Caco-2 (cell line): ENCODE results near the gene CEP192. TPM values are rescaled to one million over a fixed set of nuclear protein-coding genes. Genes with fewer than 3 reads are reported as not detected.

Source experiments
- BruUV-seq: library from RNA; stranded (reverse); fragments of 400-500 nt; replicated peaks from 2 replicates; lab custom pipeline; 2021; lab: Mats Ljungman, UMichigan
- CTCF ChIA-PET: fragments of 300-600 bp; sonication (Branson Sonifier 250); formaldehyde crosslinking; loops from one replicate; lab custom pipeline; 2022; ENCODE audit warnings: antibody characterized with exemption; lab: Charles Lee
- POLR2A ChIA-PET: fragments of 300-600 bp; sonication (Branson Sonifier 250); formaldehyde crosslinking; loops from one replicate; lab custom pipeline; 2022; ENCODE audit warnings: antibody characterized with exemption; lab: Charles Lee
- DNase-seq, 2 experiments: peaks; one replicate each; pipeline versions ENCODE4 v3.0.0 to v3.0.0-alpha.2; 2020 to 2022
- H3K27me3 ChIP-seq: replicated peaks from 2 replicates; pipeline ENCODE4 v1.6.0; 2011; ENCODE audit warnings: low read length; ENCODE audit not compliant: control insufficient read depth, insufficient read depth
- H3K36me3 ChIP-seq: 2 replicates; pipeline ENCODE4 v1.5.1; 2011; ENCODE audit warnings: low read length; ENCODE audit not compliant: control insufficient read depth, insufficient read depth
- H3K4me1 ChIP-seq: fragments of 250-450 bp; sonication (Bioruptor Pico); 2 replicates; pipeline ENCODE4 v1.5.1; 2020; ENCODE audit warnings: mild to moderate bottlenecking
- H3K4me3 ChIP-seq: 2 replicates; pipeline ENCODE4 v1.5.1; 2011; ENCODE audit warnings: low read depth, mild to moderate bottlenecking, control low read depth, low read length
- H3K9me3 ChIP-seq: fragments of 250-450 bp; sonication (Bioruptor Pico); 2 replicates; pipeline ENCODE4 v1.5.1; 2020; ENCODE audit warnings: mild to moderate bottlenecking, moderate library complexity
- H3K27ac Mint-ChIP-seq: one replicate; pipeline ENCODE4 v1.8.0; 2022; ENCODE audit warnings: mixed read lengths; ENCODE audit not compliant: unreplicated experiment
- H3K27me3 Mint-ChIP-seq: one replicate; pipeline ENCODE4 v1.8.0; 2022; ENCODE audit warnings: mixed read lengths; ENCODE audit not compliant: insufficient read depth, unreplicated experiment
- H3K36me3 Mint-ChIP-seq: one replicate; pipeline ENCODE4 v1.8.0; 2022; ENCODE audit warnings: mild to moderate bottlenecking, mixed read lengths; ENCODE audit not compliant: insufficient read depth, unreplicated experiment
- H3K4me1 Mint-ChIP-seq: one replicate; pipeline ENCODE4 v1.8.0; 2022; ENCODE audit warnings: low read depth, mixed read lengths; ENCODE audit not compliant: unreplicated experiment
- H3K4me3 Mint-ChIP-seq: one replicate; pipeline ENCODE4 v1.8.0; 2022; ENCODE audit warnings: mild to moderate bottlenecking, moderate library complexity, mixed read lengths; ENCODE audit not compliant: unreplicated experiment
- H3K9me3 Mint-ChIP-seq: one replicate; pipeline ENCODE4 v1.8.0; 2022; ENCODE audit warnings: mixed read lengths; ENCODE audit not compliant: unreplicated experiment
- CTCF ChIP-seq, 2 experiments: fragments of 200-600 bp in 1 of 2; IDR thresholded peaks; 1 replicate in 1 of 2; 2 replicates in 1 of 2; pipeline versions ENCODE4 v1.5.1 to v1.8.0; 2011 to 2022; ENCODE audit warnings: antibody characterized with exemption in 1 of 2, control low read depth in 1 of 2, inconsistent platforms in 1 of 2, low read depth in 1 of 2, low read length in 1 of 2, mild to moderate bottlenecking in 1 of 2, moderate library complexity in 1 of 2; ENCODE audit not compliant: insufficient read depth in 1 of 2, severe bottlenecking in 1 of 2, unreplicated experiment in 1 of 2
- intact Hi-C: fragments of 100-400 bp; cut with micrococcal nuclease; formaldehyde crosslinking; loops from one replicate; pipeline ENCODE4 v1.10.0; 2022; ENCODE audit not compliant: unreplicated experiment
- total RNA-seq: library from RNA; stranded (reverse); gene quantifications from 2 replicates; pipeline ENCODE4 v1.2.3, GENCODE V29; 2022

Gene CEP192
- total RNA-seq, 1 experiment from 2014 or later = 33.5 TPM

GRCh38 chr18:13025233-13025632 lies 34.1 kb downstream of the CEP192 start:
- intact Hi-C loops = no loop called here
- no peaks in the 10 kb centered on the region for H3K4me1 ChIP-seq
- H3K36me3 Mint-ChIP-seq = peaks cover 50% of the 10 kb centered on the region
- no peak overlapping the region for H3K27ac Mint-ChIP-seq
- POLR2A ChIA-PET = no interaction called here
- H3K27me3 ChIP-seq = no peaks in the 10 kb centered on the region
- no TSS peak for BruUV-seq
- TF ChIP-seq CTCF (IDR thresholded peaks at IDR 0.05; ENCODE audit: insufficient read depth in 1 of 2, low read depth in 1 of 2, low read length in 1 of 2, severe bottlenecking in 1 of 2, unreplicated experiment in 1 of 2) = no peak
- no peaks in the 10 kb centered on the region for H3K9me3 ChIP-seq
- H3K9me3 Mint-ChIP-seq = no peaks in the 10 kb centered on the region
- DNase-seq = no peak
- H3K27me3 Mint-ChIP-seq = no peaks in the 10 kb centered on the region
- no peak overlapping the region for H3K4me3 Mint-ChIP-seq
- peaks cover 9% of the 10 kb centered on the region for H3K4me1 Mint-ChIP-seq
- H3K4me3 ChIP-seq = no peak overlapping the region
- no peaks in the 10 kb centered on the region; the same call in none of the 2 replicates for H3K36me3 ChIP-seq
- CTCF ChIA-PET = no interaction called here

- peaks cover 3% of the 10 kb centered on the region for H3K36me3 ChIP-seq
- H3K4me3 Mint-ChIP-seq = no peak overlapping the region
Observed at GRCh38 chr18:13026583-13027270, 35.6 kb downstream of the CEP192 start.

GRCh38 chr18:13028869-13029268 lies 37.7 kb downstream of the CEP192 start:
- intact Hi-C loops = no loop called here
- H3K4me3 ChIP-seq = no peak overlapping the region
- DNase-seq = no peak
- no peaks in the 10 kb centered on the region for H3K27me3 ChIP-seq
- no peak overlapping the region for H3K4me3 Mint-ChIP-seq
- ChIA-PET CTCF (no interaction called here), POLR2A (no interaction called here)
- H3K36me3 Mint-ChIP-seq = peaks cover 57% of the 10 kb centered on the region
- BruUV-seq = no TSS peak
- peaks cover 9% of the 10 kb centered on the region for H3K4me1 Mint-ChIP-seq
- H3K27ac Mint-ChIP-seq = no peak overlapping the region
- TF ChIP-seq CTCF (IDR thresholded peaks at IDR 0.05; ENCODE audit: insufficient read depth in 1 of 2, low read depth in 1 of 2, low read length in 1 of 2, severe bottlenecking in 1 of 2, unreplicated experiment in 1 of 2) = no peak
- no peaks in the 10 kb centered on the region for H3K9me3 Mint-ChIP-seq
- H3K9me3 ChIP-seq = no peaks in the 10 kb centered on the region
- H3K27me3 Mint-ChIP-seq = no peaks in the 10 kb centered on the region
- no peaks in the 10 kb centered on the region for H3K4me1 ChIP-seq
- H3K36me3 ChIP-seq = peaks cover 3% of the 10 kb centered on the region

More at GRCh38 chr18:13026583-13027270, 35.6 kb downstream of the CEP192 start:
- no peak overlapping the region for H3K27ac Mint-ChIP-seq
- DNase-seq = no peak
- intact Hi-C loops = no loop called here
- peaks cover 53% of the 10 kb centered on the region for H3K36me3 Mint-ChIP-seq
- Histone ChIP-seq H3K4me3 (no peak overlapping the region), H3K4me1 (no peaks in the 10 kb centered on the region), H3K27me3 (no peaks in the 10 kb centered on the region), H3K9me3 (no peaks in the 10 kb centered on the region)
- H3K4me1 Mint-ChIP-seq = peaks cover 9% of the 10 kb centered on the region
- POLR2A ChIA-PET = no interaction called here
- BruUV-seq = no TSS peak
- CTCF ChIA-PET = interaction anchor here (0.9 kb wide), 1 partner anchor 133 kb away, joined by 4 read pairs; no protein-coding TSS in a partner anchor
- no peaks in the 10 kb centered on the region for H3K9me3 Mint-ChIP-seq
- TF ChIP-seq CTCF (IDR thresholded peaks at IDR 0.05; ENCODE audit: insufficient read depth in 1 of 2, low read depth in 1 of 2, low read length in 1 of 2, severe bottlenecking in 1 of 2, unreplicated experiment in 1 of 2) = no peak
- H3K27me3 Mint-ChIP-seq = no peaks in the 10 kb centered on the region
